ENCODE results near the gene POFUT1. TPM values are rescaled to one million over a fixed set of nuclear protein-coding genes. Genes with fewer than 3 reads are reported as not detected.

Gene POFUT1
- total RNA-seq, 4 donors from 2014 or later, result 15.7 to 29.6 (median 18.1) TPM

DNA sequence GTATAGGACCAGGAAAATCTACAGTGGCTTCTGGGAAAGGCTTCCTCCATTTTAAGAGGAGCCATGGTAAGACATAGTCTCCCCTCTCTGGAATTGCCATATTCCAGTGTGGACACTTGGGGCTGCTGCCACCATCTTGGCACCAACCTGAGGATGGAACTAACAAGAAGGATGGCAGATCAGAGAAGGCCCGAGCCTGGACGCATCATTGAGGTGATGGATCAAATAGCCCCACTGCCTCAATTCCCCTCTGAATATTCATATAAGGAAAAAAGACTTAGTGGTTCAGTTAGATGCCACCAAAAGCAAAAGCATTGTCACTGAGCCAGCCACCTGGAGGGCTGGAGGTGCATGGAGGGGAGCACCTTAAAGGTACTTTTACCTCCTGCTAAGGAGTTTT lies 26.1 kb upstream of the POFUT1 start:
- TF ChIP-seq POLR2A (IDR thresholded peaks at IDR 0.05) (no peak), CTCF (IDR thresholded peaks at IDR 0.05) (no peak)
- no peak overlapping the region for H3K4me3 ChIP-seq
- no peak overlapping the region for H3K27ac ChIP-seq
- intact Hi-C loops (cut with DNase I), result no loop called here
- no peak for DNase-seq
- no peaks in the 10 kb centered on the region for H3K36me3 ChIP-seq
- 92 to 94% methylated on average over 2 of the region's 2 CpGs for WGBS, 2 donors
- no peaks in the 10 kb centered on the region for H3K9me3 ChIP-seq
- H3K4me1 ChIP-seq, result peaks cover 0 to 7% (median 0%) of the 10 kb centered on the region in 3 donors
- H3K27me3 ChIP-seq, result no peaks in the 10 kb centered on the region

DNA sequence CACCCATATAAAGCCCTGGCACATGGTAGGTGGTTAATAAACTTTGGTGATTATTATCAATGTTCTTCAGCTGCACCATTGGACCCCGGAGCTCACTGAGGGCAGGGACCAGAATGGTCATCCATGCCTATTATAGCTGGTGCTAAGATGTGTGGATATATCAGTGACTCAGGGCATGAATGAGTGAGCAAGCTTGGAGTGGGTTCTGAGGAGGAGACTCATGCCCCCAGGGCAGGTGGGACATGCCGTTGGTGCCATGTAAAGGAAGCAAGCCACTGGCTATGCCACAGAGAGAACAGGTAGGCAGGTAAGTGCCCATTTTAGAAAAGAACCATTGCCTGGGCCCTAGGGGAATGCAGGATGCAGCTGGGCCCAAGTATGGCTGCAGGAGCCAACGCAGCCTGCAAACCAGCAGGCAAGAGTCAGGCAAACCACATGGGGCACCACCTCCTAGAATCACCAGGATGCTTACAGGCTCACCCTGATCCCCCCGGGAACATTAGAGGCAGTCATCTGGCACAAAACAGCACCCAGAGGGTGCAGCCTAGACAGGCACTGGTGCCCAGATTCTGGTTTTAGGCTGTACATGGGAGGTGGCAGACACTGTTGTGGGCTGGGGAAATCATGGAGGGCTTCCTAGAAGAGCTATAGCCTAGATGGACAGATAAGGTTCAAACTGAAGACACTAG lies 23.6 kb upstream of the POFUT1 start:
- WGBS, 2 donors, result 58 to 69% methylated on average over 3 of the region's 4 CpGs
- Histone ChIP-seq H3K4me1 (peaks cover 3 to 18% (median 4%) of the 10 kb centered on the region in 3 donors), H3K27ac (no peak overlapping the region), H3K36me3 (no peaks in the 10 kb centered on the region), H3K9me3 (no peaks in the 10 kb centered on the region), H3K4me3 (no peak overlapping the region), H3K27me3 (no peaks in the 10 kb centered on the region)
- DNase-seq, result no peak
- intact Hi-C loops (cut with DNase I), result no loop called here
- TF ChIP-seq POLR2A (IDR thresholded peaks at IDR 0.05) (no peak), CTCF (IDR thresholded peaks at IDR 0.05) (no peak)

DNA sequence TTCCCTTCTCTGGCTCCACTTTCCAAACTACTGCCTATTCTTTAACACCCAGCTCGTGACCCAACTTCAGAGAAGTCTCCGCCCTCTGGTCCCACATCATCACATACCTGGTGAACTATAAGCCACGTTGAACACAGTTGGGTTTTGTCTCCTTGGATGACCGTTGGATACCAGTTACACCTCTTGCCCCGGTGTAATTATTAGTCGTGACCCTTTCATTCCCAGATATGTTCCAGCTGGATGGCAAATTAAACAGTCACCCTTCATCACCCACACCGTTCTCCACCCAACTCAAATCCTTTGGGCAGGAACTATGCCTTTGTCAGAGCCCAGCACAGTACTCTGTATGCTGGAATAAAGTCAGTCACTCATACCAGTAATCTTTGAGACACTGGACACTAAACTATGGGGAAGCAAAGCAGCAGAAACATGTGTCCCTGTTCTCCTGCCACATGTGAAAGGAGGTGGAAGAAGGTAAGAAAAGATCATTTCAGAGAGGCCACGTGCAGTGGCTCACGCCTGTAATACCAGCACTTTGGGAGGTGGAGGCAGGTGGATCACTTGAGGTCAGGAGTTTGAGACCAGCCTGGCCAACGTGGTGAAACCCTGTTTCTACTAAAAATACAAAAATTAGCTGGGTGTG lies 22.6 kb upstream of the POFUT1 start:
- no peak for DNase-seq
- H3K4me1 ChIP-seq, result peaks cover 8 to 21% (median 12%) of the 10 kb centered on the region in 3 donors
- no peaks in the 10 kb centered on the region for H3K27me3 ChIP-seq
- no peaks in the 10 kb centered on the region for H3K36me3 ChIP-seq
- intact Hi-C loops (cut with DNase I), result no loop called here
- H3K4me3 ChIP-seq, result no peak overlapping the region
- H3K27ac ChIP-seq, result no peak overlapping the region
- no peaks in the 10 kb centered on the region for H3K9me3 ChIP-seq
- WGBS, 2 donors, result 58 to 65% methylated on average over 10 of the region's 10 CpGs
- TF ChIP-seq CTCF (IDR thresholded peaks at IDR 0.05) (no peak), POLR2A (IDR thresholded peaks at IDR 0.05) (no peak)

GRCh38 chr20:32186506-32186905 lies 21.2 kb upstream of the POFUT1 start:
- intact Hi-C loops (cut with DNase I), result no loop called here
- no peaks in the 10 kb centered on the region for H3K9me3 ChIP-seq
- WGBS, 2 donors, result 100% methylated on average over 1 of the region's 1 CpG
- H3K4me3 ChIP-seq, result no peak overlapping the region
- no peak for DNase-seq
- H3K4me1 ChIP-seq, result peaks cover 8 to 29% (median 12%) of the 10 kb centered on the region in 3 donors
- H3K27me3 ChIP-seq, result no peaks in the 10 kb centered on the region
- H3K27ac ChIP-seq, result no peak overlapping the region
- no peaks in the 10 kb centered on the region for H3K36me3 ChIP-seq
- TF ChIP-seq POLR2A (IDR thresholded peaks at IDR 0.05), result no peak
- no peak for TF ChIP-seq CTCF (IDR thresholded peaks at IDR 0.05)

GRCh38 chr20:32188376-32189122 lies 19.1 kb upstream of the POFUT1 start:
- 88 to 98% methylated on average over 14 to 15 of the region's 17 CpGs for WGBS, 2 donors
- H3K4me1 ChIP-seq, result peaks cover 8 to 32% (median 12%) of the 10 kb centered on the region in 3 donors

More at GRCh38 chr20:32188376-32189122, 19.1 kb upstream of the POFUT1 start:
- H3K4me3 ChIP-seq, result peak overlapping the region in 1 of 4 donors; percentile 75
- no peaks in the 10 kb centered on the region for H3K27me3 ChIP-seq
- intact Hi-C loops (cut with DNase I), result no loop called here
- DNase-seq, result no peak
- H3K27ac ChIP-seq, result no peak overlapping the region
- no peaks in the 10 kb centered on the region for H3K9me3 ChIP-seq
- TF ChIP-seq POLR2A (IDR thresholded peaks at IDR 0.05) (no peak), CTCF (IDR thresholded peaks at IDR 0.05) (no peak)
- peaks cover 0 to 10% (median 0%) of the 10 kb centered on the region in 3 donors for H3K36me3 ChIP-seq

All from esophagus squamous epithelium (tissue), 5 donors.